ENCODE results near the gene CCDC200. TPM values are rescaled to one million over a fixed set of nuclear protein-coding genes. Genes with fewer than 3 reads are reported as not detected.

Gene CCDC200
- total and polyA plus RNA-seq, 2 donors (not counting 3 experiments of a cell fraction or from before 2014, with no cell fraction given): not detected

GRCh38 chr17:43220511-43221125 is 7.8 kb downstream of the CCDC200 start:
- Histone ChIP-seq H3K27ac (ENCODE audit: insufficient read depth, low read depth, low read length) (no peak overlapping the region), H3K27me3 (ENCODE audit: control insufficient read depth in 2 of 2, insufficient read depth in 2 of 2, low read length in 2 of 2) (no peaks in the 10 kb centered on the region), H2AFZ (ENCODE audit: low read depth, low read length) (no peak overlapping the region), H3K9ac (replicated peaks; ENCODE audit: extremely low read depth, insufficient read depth, low read length) (no peak overlapping the region), H4K20me1 (replicated peaks; ENCODE audit: control insufficient read depth, extremely low read depth, insufficient read depth, low read length) (no peaks in the 10 kb centered on the region), H3K9me3 (replicated peaks; ENCODE audit: control insufficient read depth, insufficient read depth, low read length) (no peaks in the 10 kb centered on the region), H3K4me2 (ENCODE audit: insufficient read depth, low read length) (no peak overlapping the region), H3K36me3 (ENCODE audit: control insufficient read depth in 2 of 2, extremely low read depth in 1 of 2, insufficient read depth in 2 of 2, low read length in 2 of 2) (peaks cover 7 to 18% of the 10 kb centered on the region in 2 experiments), H3K4me1 (ENCODE audit: control insufficient read depth, extremely low read depth, insufficient read depth, low read length) (no peaks in the 10 kb centered on the region), H3K79me2 (ENCODE audit: control insufficient read depth, insufficient read depth, low read length) (no peaks in the 10 kb centered on the region), H3K4me3 (replicated peaks in 1 of 3; ENCODE audit: insufficient read depth in 1 of 3, low read depth in 1 of 3, low read length in 3 of 3) (no peak overlapping the region), H3K9me1 (replicated peaks; ENCODE audit: control insufficient read depth, extremely low read depth, insufficient read depth, low read length) (no peaks in the 10 kb centered on the region)
- TF ChIP-seq, protein P1, sequence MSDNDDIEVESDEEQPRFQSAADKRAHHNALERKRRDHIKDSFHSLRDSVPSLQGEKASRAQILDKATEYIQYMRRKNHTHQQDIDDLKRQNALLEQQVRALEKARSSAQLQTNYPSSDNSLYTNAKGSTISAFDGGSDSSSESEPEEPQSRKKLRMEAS (IDR thresholded peaks at IDR 0.05; ENCODE audit: insufficient read depth, insufficient read length): no peak
- TF ChIP-seq JUN (IDR thresholded peaks at IDR 0.05; ENCODE audit: borderline replicate concordance, insufficient read depth, insufficient read length, low read depth) (no peak), MYC (IDR thresholded peaks at IDR 0.05; ENCODE audit: low read depth, low read length) (no peak), POLR2AphosphoS5 (IDR thresholded peaks at IDR 0.05; ENCODE audit: insufficient read depth, low read depth, low read length) (no peak), POLR2A (IDR thresholded peaks at IDR 0.05; ENCODE audit: low read depth, low read length) (no peak)
- dilution Hi-C loops (cut with MboI; ENCODE audit: extremely low pct_ligation_motif_present, low sequenced_read_pairs): no loop called here
- intact Hi-C loops (cut with micrococcal nuclease): no loop called here
- ChIA-PET CTCF (interaction anchor here (0.7 kb wide), 1 partner anchor 197 kb away, joined by 3 read pairs; no protein-coding TSS in a partner anchor), POLR2A (no interaction called here)
- BruUV-seq (replicated peaks): no TSS peak
- FAIRE-seq: no peak
- DNase-seq (ENCODE audit: low read depth, low spot score): no peak

DNA sequence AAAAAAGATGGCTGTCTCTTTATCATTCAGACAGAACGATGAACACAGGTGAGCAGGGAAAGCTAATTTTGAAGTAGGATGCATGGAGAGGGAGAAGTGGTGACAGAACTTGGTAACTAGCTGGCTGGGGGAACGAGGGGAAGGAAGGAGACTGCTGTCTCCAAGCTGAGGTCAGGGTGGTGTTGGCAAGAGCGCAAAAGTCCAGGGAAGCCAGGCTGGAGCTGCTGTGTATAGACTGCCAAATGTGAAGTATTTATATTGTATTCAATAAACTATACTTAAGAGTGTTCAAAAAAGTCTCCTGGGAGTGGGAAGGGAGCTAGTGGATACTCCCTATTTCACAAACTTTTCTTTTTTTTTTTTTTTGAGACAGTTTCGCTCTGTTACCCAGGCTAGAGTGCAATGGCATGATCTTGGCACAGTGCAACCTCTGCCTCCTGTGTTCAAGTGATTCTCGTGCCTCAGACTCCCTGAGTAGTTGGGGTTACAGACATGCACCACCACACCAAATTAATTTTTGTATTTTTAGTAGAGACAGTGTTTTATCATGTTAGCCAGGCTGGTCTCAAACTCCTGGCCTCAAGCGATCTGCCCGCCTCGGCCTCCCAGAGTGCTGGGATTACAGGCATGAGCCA is 8.6 kb downstream of the CCDC200 start:
- no peak overlapping the region for H2AFZ ChIP-seq (ENCODE audit: low read depth, low read length)
- ChIA-PET POLR2A (interaction anchor here (1.8 kb wide), 1 partner anchor 96 kb away, joined by 8 read pairs; no protein-coding TSS in a partner anchor), CTCF (interaction anchor here (0.7 kb wide), 1 partner anchor 196 kb away, joined by 3 read pairs; no protein-coding TSS in a partner anchor)
- H3K9me1 ChIP-seq (replicated peaks; ENCODE audit: control insufficient read depth, extremely low read depth, insufficient read depth, low read length): no peaks in the 10 kb centered on the region
- no peak overlapping the region for H3K4me2 ChIP-seq (ENCODE audit: insufficient read depth, low read length)
- BruUV-seq (replicated peaks): no TSS peak
- H3K9me3 ChIP-seq (replicated peaks; ENCODE audit: control insufficient read depth, insufficient read depth, low read length): no peaks in the 10 kb centered on the region
- H3K27me3 ChIP-seq (ENCODE audit: control insufficient read depth in 2 of 2, insufficient read depth in 2 of 2, low read length in 2 of 2): no peaks in the 10 kb centered on the region
- no peak overlapping the region for H3K9ac ChIP-seq (replicated peaks; ENCODE audit: extremely low read depth, insufficient read depth, low read length)
- H4K20me1 ChIP-seq (replicated peaks; ENCODE audit: control insufficient read depth, extremely low read depth, insufficient read depth, low read length): no peaks in the 10 kb centered on the region
- intact Hi-C loops (cut with micrococcal nuclease): no loop called here
- H3K36me3 ChIP-seq (ENCODE audit: control insufficient read depth in 2 of 2, extremely low read depth in 1 of 2, insufficient read depth in 2 of 2, low read length in 2 of 2): peaks cover 7 to 20% of the 10 kb centered on the region in 2 experiments
- no peaks in the 10 kb centered on the region for H3K4me1 ChIP-seq (ENCODE audit: control insufficient read depth, extremely low read depth, insufficient read depth, low read length)
- H3K79me2 ChIP-seq (ENCODE audit: control insufficient read depth, insufficient read depth, low read length): no peaks in the 10 kb centered on the region
- no peak overlapping the region for H3K4me3 ChIP-seq (replicated peaks in 1 of 3; ENCODE audit: insufficient read depth in 1 of 3, low read depth in 1 of 3, low read length in 3 of 3)
- no peak overlapping the region for H3K27ac ChIP-seq (ENCODE audit: insufficient read depth, low read depth, low read length)
- FAIRE-seq (no peak), DNase-seq (ENCODE audit: low read depth, low spot score) (no peak)
- dilution Hi-C loops (cut with MboI; ENCODE audit: extremely low pct_ligation_motif_present, low sequenced_read_pairs): no loop called here
- TF ChIP-seq POLR2AphosphoS5 (IDR thresholded peaks at IDR 0.05; ENCODE audit: insufficient read depth, low read depth, low read length): no peak
- TF ChIP-seq POLR2A (IDR thresholded peaks at IDR 0.05; ENCODE audit: low read depth, low read length): no peak
- no peak for TF ChIP-seq JUN (IDR thresholded peaks at IDR 0.05; ENCODE audit: borderline replicate concordance, insufficient read depth, insufficient read length, low read depth)
- no peak for TF ChIP-seq FOS (IDR thresholded peaks at IDR 0.05; ENCODE audit: borderline replicate concordance, insufficient read depth, low read length)
- TF ChIP-seq EZH2 (IDR thresholded peaks at IDR 0.05; ENCODE audit: borderline replicate concordance, low read depth, low read length, severe bottlenecking): no peak
- no peak for TF ChIP-seq MYC (IDR thresholded peaks at IDR 0.05; ENCODE audit: low read depth, low read length)
- TF ChIP-seq, protein P1 (IDR thresholded peaks at IDR 0.05; ENCODE audit: insufficient read depth, insufficient read length): no peak
- no peak for TF ChIP-seq GATA2 (IDR thresholded peaks at IDR 0.05; ENCODE audit: insufficient read depth, insufficient read length, low read depth, low read length)
- no peak for TF ChIP-seq CTCF (IDR thresholded peaks at IDR 0.05; ENCODE audit: extremely low read depth in 1 of 2, insufficient read depth in 1 of 2, low read depth in 1 of 2, low read length in 2 of 2)

Measured in endothelial cell of umbilical vein (primary cell).